K562 (cell line): Measurements from ENCODE around the gene KRTAP5-5.

Experiments used
- CEBPB ChIP-seq: fragments of 450-650 bp; IDR thresholded peaks from 2 replicates; pipeline ENCODE4 v1.6.1; 2016; ENCODE audit warnings: missing genetic modification characterization, missing compliant biosample characterization
- CREM ChIP-seq: IDR thresholded peaks from 2 replicates; pipeline ENCODE4 v1.6.1; 2014; ENCODE audit warnings: antibody characterized with exemption, low read depth
- CTCF ChIP-seq, 3 experiments: IDR thresholded peaks in 2 of 3; conservative IDR thresholded peaks in 1 of 3; 2 replicates each; pipeline ENCODE4 v1.5.1; 2011 to 2012; ENCODE audit warnings: low read length in 3 of 3, mild to moderate bottlenecking in 3 of 3, control low read depth in 2 of 3, improper control_type of control experiment in 1 of 3, inconsistent platforms in 1 of 3, low read depth in 1 of 3, mixed read lengths in 1 of 3, moderate library complexity in 1 of 3; ENCODE audit not compliant: insufficient read depth in 2 of 3
- EP300 ChIP-seq: IDR thresholded peaks from 2 replicates; pipeline ENCODE4 v1.6.1; 2012; ENCODE audit warnings: low read length, improper control_type of control experiment
- GABPA ChIP-seq: fragments of 200-800 bp; sonication (Bioruptor generic); conservative IDR thresholded peaks from 2 replicates; pipeline ENCODE4 v1.6.1; 2016; ENCODE audit warnings: low read depth, missing genetic modification characterization, missing compliant biosample characterization
- OTX1 ChIP-seq: fragments of 450-650 bp; formaldehyde crosslinking; IDR thresholded peaks from 2 replicates; pipeline ENCODE4 v1.4.0; 2022; ENCODE audit warnings: mild to moderate bottlenecking
- REST ChIP-seq, 2 experiments: fragments of 450-650 bp; formaldehyde crosslinking in 1 of 2; IDR thresholded peaks; 2 replicates each; pipeline versions ENCODE4 v1.4.0 to v1.6.1; 2014 to 2020; ENCODE audit warnings: mild to moderate bottlenecking in 2 of 2, borderline replicate concordance in 1 of 2, low read depth in 1 of 2
- RFX5 ChIP-seq: IDR thresholded peaks from 2 replicates; pipeline ENCODE4 v1.6.1; 2011; ENCODE audit warnings: low read depth, mild to moderate bottlenecking, improper control_type of control experiment, low read length
- SAFB ChIP-seq: fragments of 200-400 bp; formaldehyde crosslinking; IDR thresholded peaks from 2 replicates; pipeline ENCODE4 v1.6.1; 2017; ENCODE audit warnings: low read depth, low read length, borderline replicate concordance

GRCh38 chr11:1639666-1640065 lies 10.1 kb downstream of the KRTAP5-5 start:
- no peak for TF ChIP-seq CREM
- TF ChIP-seq REST (IDR thresholded peaks at IDR 0.05; ENCODE audit: borderline replicate concordance), result no peak
- no peak for TF ChIP-seq REST (CRISPR knock-in tag; IDR thresholded peaks at IDR 0.05; ENCODE audit: low read depth)
- TF ChIP-seq EP300, result no peak
- TF ChIP-seq OTX1 (CRISPR knock-in tag), result no peak
- TF ChIP-seq CEBPB (tag), result no peak
- no peak for TF ChIP-seq CTCF (IDR thresholded peaks at IDR 0.05 in 2 of 3, conservative IDR thresholded peaks at IDR 0.05 in 1 of 3; ENCODE audit: insufficient read depth in 2 of 3, low read depth in 1 of 3, low read length in 3 of 3)
- TF ChIP-seq RFX5, result no peak
- no peak for TF ChIP-seq SAFB
- no peak for TF ChIP-seq GABPA (tag)
